Measurements from ENCODE around the gene FKBP11. TPM values are rescaled to one million over a fixed set of nuclear protein-coding genes. Genes with fewer than 3 reads are reported as not detected.

FKBP11 gene
- total and polyA plus RNA-seq, 2 experiments from 2014 or later = 29.5 to 94.9 TPM

- TF ChIP-seq ZNF462 (CRISPR knock-in tag; IDR thresholded peaks at IDR 0.05) = no peak
These were observed 43.5 kb downstream of the FKBP11 start (continued) for GRCh38 chr12:48881686-48882314.

GRCh38 chr12:48880647-48881046 lies 44.6 kb downstream of the FKBP11 start:
- peaks cover 18% of the 10 kb centered on the region for H3K27me3 Mint-ChIP-seq (ENCODE audit: insufficient read depth, low read depth, poor library complexity)
- ATAC-seq = no peak
- Histone ChIP-seq H3K27me3 (ENCODE audit: insufficient read depth) (no peaks in the 10 kb centered on the region), H3K9me2 (ENCODE audit: insufficient read depth) (no peaks in the 10 kb centered on the region), H3K36me3 (ENCODE audit: insufficient read depth) (no peaks in the 10 kb centered on the region), H3K4me1 (ENCODE audit: insufficient read depth) (peaks cover 29% of the 10 kb centered on the region), H3K79me2 (replicated peaks; ENCODE audit: insufficient read depth) (no peaks in the 10 kb centered on the region), H4K20me1 (replicated peaks; ENCODE audit: insufficient read depth) (no peaks in the 10 kb centered on the region), H3K27ac (ENCODE audit: low read depth) (no peak overlapping the region), H2AFZ (no peak overlapping the region), H3F3A (replicated peaks; ENCODE audit: low read depth) (peaks cover 10% of the 10 kb centered on the region; the same call in 1 of the 2 replicates), H3K4me2 (no peak overlapping the region), H3K4me3 (no peak overlapping the region)
- no peak for DNase-seq (ENCODE audit: low spot score)
- H3K4me3 Mint-ChIP-seq = no peak overlapping the region
- H3K9me3 Mint-ChIP-seq = no peaks in the 10 kb centered on the region
- no peak overlapping the region for H3K27ac Mint-ChIP-seq
- H3K4me1 Mint-ChIP-seq = peaks cover 32% of the 10 kb centered on the region
- no peaks in the 10 kb centered on the region for H3K36me3 Mint-ChIP-seq (ENCODE audit: low read depth)
- TF ChIP-seq EZH2 (IDR thresholded peaks at IDR 0.05; ENCODE audit: low read depth, unreplicated experiment) (no peak), POLR2AphosphoS5 (IDR thresholded peaks at IDR 0.05; ENCODE audit: low read depth) (no peak), JUNB (IDR thresholded peaks at IDR 0.05; ENCODE audit: unreplicated experiment) (no peak), REST (IDR thresholded peaks at IDR 0.05; ENCODE audit: unreplicated experiment) (no peak), NANOG (IDR thresholded peaks at IDR 0.05; ENCODE audit: borderline replicate concordance) (no peak), STAT1 (IDR thresholded peaks at IDR 0.05; ENCODE audit: unreplicated experiment) (no peak), CTCF (conservative IDR thresholded peaks at IDR 0.05; ENCODE audit: low read depth in 2 of 2) (no peak), EZH2phosphoT487 (IDR thresholded peaks at IDR 0.05; ENCODE audit: unreplicated experiment) (no peak), ZNF331 (CRISPR knock-in tag; IDR thresholded peaks at IDR 0.05; ENCODE audit: low read depth) (no peak), ZNF114 (CRISPR knock-in tag; IDR thresholded peaks at IDR 0.05) (no peak)
- TF ChIP-seq, protein P1, sequence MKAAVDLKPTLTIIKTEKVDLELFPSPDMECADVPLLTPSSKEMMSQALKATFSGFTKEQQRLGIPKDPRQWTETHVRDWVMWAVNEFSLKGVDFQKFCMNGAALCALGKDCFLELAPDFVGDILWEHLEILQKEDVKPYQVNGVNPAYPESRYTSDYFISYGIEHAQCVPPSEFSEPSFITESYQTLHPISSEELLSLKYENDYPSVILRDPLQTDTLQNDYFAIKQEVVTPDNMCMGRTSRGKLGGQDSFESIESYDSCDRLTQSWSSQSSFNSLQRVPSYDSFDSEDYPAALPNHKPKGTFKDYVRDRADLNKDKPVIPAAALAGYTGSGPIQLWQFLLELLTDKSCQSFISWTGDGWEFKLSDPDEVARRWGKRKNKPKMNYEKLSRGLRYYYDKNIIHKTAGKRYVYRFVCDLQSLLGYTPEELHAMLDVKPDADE (IDR thresholded peaks at IDR 0.05) = no peak

All from GM23338 (cell line).